ENCODE measurements around the gene SGMS2. TPM values are rescaled to one million over a fixed set of nuclear protein-coding genes. Genes with fewer than 3 reads are reported as not detected.
A peak's percentile ranks its signal among the peaks of the same experiment; 100 is the strongest.

The SGMS2 gene
- polyA plus RNA-seq, 1 donor, result 35.3 TPM

- Histone ChIP-seq H3K9me3 (ENCODE audit: control insufficient read depth, low read depth, low read length) (no peaks in the 10 kb centered on the region), H3K4me1 (ENCODE audit: control insufficient read depth, insufficient read depth, low read length) (peaks cover 3% of the 10 kb centered on the region), H3K36me3 (ENCODE audit: control insufficient read depth, insufficient read depth, low read length) (no peaks in the 10 kb centered on the region), H3K4me3 (ENCODE audit: low read length) (peak overlapping the region; percentile 74), H3K27ac (ENCODE audit: low read length) (peak overlapping the region; percentile 89), H3K27me3 (ENCODE audit: control insufficient read depth, insufficient read depth, low read length) (peaks cover 3% of the 10 kb centered on the region)
- no CpG with 5 or more reads among the region's 5 CpGs for whole genome bisulfite sequencing (ENCODE audit: insufficient coverage, low lambda C conversion rate)
- peak; percentile 60 to 90 for DNase-seq
These were observed 1.8 kb downstream of the SGMS2 start for GRCh38 chr4:107826421-107826980.

GRCh38 chr4:107828315-107829090 lies 3.8 kb downstream of the SGMS2 start:
- 88% methylated on average over 2 of the region's 6 CpGs for WGBS (ENCODE audit: insufficient coverage, low lambda C conversion rate)
- no peak overlapping the region for H3K4me3 ChIP-seq (ENCODE audit: low read length)
- peaks cover 3% of the 10 kb centered on the region for H3K27me3 ChIP-seq (ENCODE audit: control insufficient read depth, insufficient read depth, low read length)
- no peak for DNase-seq
- H3K9me3 ChIP-seq (ENCODE audit: control insufficient read depth, low read depth, low read length), result no peaks in the 10 kb centered on the region
- peaks cover 3% of the 10 kb centered on the region for H3K4me1 ChIP-seq (ENCODE audit: control insufficient read depth, insufficient read depth, low read length)
- peak overlapping the region; percentile 40 for H3K27ac ChIP-seq (ENCODE audit: low read length)
- no peaks in the 10 kb centered on the region for H3K36me3 ChIP-seq (ENCODE audit: control insufficient read depth, insufficient read depth, low read length)

- WGBS (ENCODE audit: insufficient coverage, low lambda C conversion rate), result no CpG with 5 or more reads among the region's 4 CpGs
- no peaks in the 10 kb centered on the region for H3K36me3 ChIP-seq (ENCODE audit: control insufficient read depth, insufficient read depth, low read length)
- no peak overlapping the region for H3K27ac ChIP-seq (ENCODE audit: low read length)
- H3K9me3 ChIP-seq (ENCODE audit: control insufficient read depth, low read depth, low read length), result no peaks in the 10 kb centered on the region
- H3K4me3 ChIP-seq (ENCODE audit: low read length), result no peak overlapping the region
- H3K4me1 ChIP-seq (ENCODE audit: control insufficient read depth, insufficient read depth, low read length), result peaks cover 3% of the 10 kb centered on the region
- H3K27me3 ChIP-seq (ENCODE audit: control insufficient read depth, insufficient read depth, low read length), result no peaks in the 10 kb centered on the region
- DNase-seq, result no peak
These were observed 6.4 kb downstream of the SGMS2 start for GRCh38 chr4:107831140-107831539.

- no peak overlapping the region for H3K27ac ChIP-seq (ENCODE audit: low read length)
- H3K36me3 ChIP-seq (ENCODE audit: control insufficient read depth, insufficient read depth, low read length), result no peaks in the 10 kb centered on the region
- no peak overlapping the region for H3K4me3 ChIP-seq (ENCODE audit: low read length)
- H3K27me3 ChIP-seq (ENCODE audit: control insufficient read depth, insufficient read depth, low read length), result no peaks in the 10 kb centered on the region
- WGBS (ENCODE audit: insufficient coverage, low lambda C conversion rate), result no CpG with 5 or more reads among the region's 2 CpGs
- H3K9me3 ChIP-seq (ENCODE audit: control insufficient read depth, low read depth, low read length), result no peaks in the 10 kb centered on the region
- DNase-seq, result no peak
- H3K4me1 ChIP-seq (ENCODE audit: control insufficient read depth, insufficient read depth, low read length), result peaks cover 3% of the 10 kb centered on the region
These were observed 7.6 kb downstream of the SGMS2 start for GRCh38 chr4:107832275-107832807.

GRCh38 chr4:107834241-107834794 lies 9.6 kb downstream of the SGMS2 start:
- Histone ChIP-seq H3K36me3 (ENCODE audit: control insufficient read depth, insufficient read depth, low read length) (no peaks in the 10 kb centered on the region), H3K4me3 (ENCODE audit: low read length) (no peak overlapping the region), H3K27me3 (ENCODE audit: control insufficient read depth, insufficient read depth, low read length) (no peaks in the 10 kb centered on the region), H3K27ac (ENCODE audit: low read length) (no peak overlapping the region), H3K4me1 (ENCODE audit: control insufficient read depth, insufficient read depth, low read length) (no peaks in the 10 kb centered on the region), H3K9me3 (ENCODE audit: control insufficient read depth, low read depth, low read length) (no peaks in the 10 kb centered on the region)
- no peak for DNase-seq
- WGBS (ENCODE audit: insufficient coverage, low lambda C conversion rate), result 60% methylated on average over 1 of the region's 1 CpG

GRCh38 chr4:107835406-107835805 lies 10.7 kb downstream of the SGMS2 start:
- H3K27me3 ChIP-seq (ENCODE audit: control insufficient read depth, insufficient read depth, low read length), result no peaks in the 10 kb centered on the region
- H3K4me1 ChIP-seq (ENCODE audit: control insufficient read depth, insufficient read depth, low read length), result no peaks in the 10 kb centered on the region
- no CpG with 5 or more reads among the region's 5 CpGs for WGBS (ENCODE audit: insufficient coverage, low lambda C conversion rate)
- no peaks in the 10 kb centered on the region for H3K36me3 ChIP-seq (ENCODE audit: control insufficient read depth, insufficient read depth, low read length)
- no peak overlapping the region for H3K27ac ChIP-seq (ENCODE audit: low read length)
- no peaks in the 10 kb centered on the region for H3K9me3 ChIP-seq (ENCODE audit: control insufficient read depth, low read depth, low read length)
- no peak overlapping the region for H3K4me3 ChIP-seq (ENCODE audit: low read length)
- no peak for DNase-seq

- no peaks in the 10 kb centered on the region for H3K4me1 ChIP-seq (ENCODE audit: control insufficient read depth, insufficient read depth, low read length)
These were observed 12.6 kb downstream of the SGMS2 start for GRCh38 chr4:107837317-107837716.

GRCh38 chr4:107837776-107838618 lies 13.3 kb downstream of the SGMS2 start:
- H3K4me1 ChIP-seq (ENCODE audit: control insufficient read depth, insufficient read depth, low read length), result no peaks in the 10 kb centered on the region
- WGBS (ENCODE audit: insufficient coverage, low lambda C conversion rate), result 100% methylated on average over 3 of the region's 3 CpGs
- no peak overlapping the region for H3K27ac ChIP-seq (ENCODE audit: low read length)

More at GRCh38 chr4:107837317-107837716, 12.6 kb downstream of the SGMS2 start:
- Histone ChIP-seq H3K27me3 (ENCODE audit: control insufficient read depth, insufficient read depth, low read length) (no peaks in the 10 kb centered on the region), H3K4me3 (ENCODE audit: low read length) (no peak overlapping the region), H3K36me3 (ENCODE audit: control insufficient read depth, insufficient read depth, low read length) (no peaks in the 10 kb centered on the region), H3K27ac (ENCODE audit: low read length) (no peak overlapping the region), H3K9me3 (ENCODE audit: control insufficient read depth, low read depth, low read length) (no peaks in the 10 kb centered on the region)
- no peak for DNase-seq
- 76% methylated on average over 4 of the region's 4 CpGs for WGBS (ENCODE audit: insufficient coverage, low lambda C conversion rate)

GRCh38 chr4:107838861-107839565 lies 14.3 kb downstream of the SGMS2 start:
- no peaks in the 10 kb centered on the region for H3K36me3 ChIP-seq (ENCODE audit: control insufficient read depth, insufficient read depth, low read length)
- no peak for DNase-seq
- H3K4me3 ChIP-seq (ENCODE audit: low read length), result no peak overlapping the region
- no peaks in the 10 kb centered on the region for H3K4me1 ChIP-seq (ENCODE audit: control insufficient read depth, insufficient read depth, low read length)
- H3K27me3 ChIP-seq (ENCODE audit: control insufficient read depth, insufficient read depth, low read length), result no peaks in the 10 kb centered on the region
- no peak overlapping the region for H3K27ac ChIP-seq (ENCODE audit: low read length)
- no peaks in the 10 kb centered on the region for H3K9me3 ChIP-seq (ENCODE audit: control insufficient read depth, low read depth, low read length)
- WGBS (ENCODE audit: insufficient coverage, low lambda C conversion rate), result 57% methylated on average over 1 of the region's 1 CpG

More at GRCh38 chr4:107837776-107838618, 13.3 kb downstream of the SGMS2 start:
- no peaks in the 10 kb centered on the region for H3K9me3 ChIP-seq (ENCODE audit: control insufficient read depth, low read depth, low read length)
- H3K36me3 ChIP-seq (ENCODE audit: control insufficient read depth, insufficient read depth, low read length), result no peaks in the 10 kb centered on the region
- DNase-seq, result no peak
- no peaks in the 10 kb centered on the region for H3K27me3 ChIP-seq (ENCODE audit: control insufficient read depth, insufficient read depth, low read length)
- H3K4me3 ChIP-seq (ENCODE audit: low read length), result no peak overlapping the region

Measured in large intestine (tissue), 3 donors.